ENCODE measurements around the gene RPS27L. TPM values are rescaled to one million over a fixed set of nuclear protein-coding genes. Genes with fewer than 3 reads are reported as not detected.

Gene RPS27L
- total RNA-seq, 4 donors from 2014 or later: 33.5 to 207 (median 54.5) TPM

DNA sequence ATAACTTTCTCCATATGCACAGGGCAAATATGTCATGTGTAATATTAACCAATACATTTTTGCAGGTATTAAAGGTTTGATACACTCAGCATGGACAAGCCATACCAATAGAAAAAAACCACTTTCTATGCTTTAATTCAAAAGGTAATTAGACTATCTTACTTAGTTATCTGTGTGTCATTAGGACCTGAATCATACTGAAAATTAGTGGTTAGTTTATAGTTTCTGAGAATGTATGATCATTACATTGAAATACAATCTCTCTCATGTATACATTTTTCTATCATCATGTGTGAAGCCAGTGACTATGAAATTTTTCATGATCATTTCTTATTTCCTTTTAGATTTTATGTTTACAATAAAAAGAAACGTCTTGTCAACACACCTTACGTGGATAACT lies 16.3 kb downstream of the RPS27L start:
- H3K4me3 ChIP-seq: no peak overlapping the region
- H3K27me3 ChIP-seq: no peaks in the 10 kb centered on the region
- intact Hi-C loops (cut with DNase I; ENCODE audit: low total_unique reads): no loop called here
- H3K27ac ChIP-seq: no peak overlapping the region
- H3K9me3 ChIP-seq: no peaks in the 10 kb centered on the region
- DNase-seq: no peak
- H3K36me3 ChIP-seq: no peaks in the 10 kb centered on the region
- no peaks in the 10 kb centered on the region for H3K4me1 ChIP-seq
- TF ChIP-seq, protein P1, sequence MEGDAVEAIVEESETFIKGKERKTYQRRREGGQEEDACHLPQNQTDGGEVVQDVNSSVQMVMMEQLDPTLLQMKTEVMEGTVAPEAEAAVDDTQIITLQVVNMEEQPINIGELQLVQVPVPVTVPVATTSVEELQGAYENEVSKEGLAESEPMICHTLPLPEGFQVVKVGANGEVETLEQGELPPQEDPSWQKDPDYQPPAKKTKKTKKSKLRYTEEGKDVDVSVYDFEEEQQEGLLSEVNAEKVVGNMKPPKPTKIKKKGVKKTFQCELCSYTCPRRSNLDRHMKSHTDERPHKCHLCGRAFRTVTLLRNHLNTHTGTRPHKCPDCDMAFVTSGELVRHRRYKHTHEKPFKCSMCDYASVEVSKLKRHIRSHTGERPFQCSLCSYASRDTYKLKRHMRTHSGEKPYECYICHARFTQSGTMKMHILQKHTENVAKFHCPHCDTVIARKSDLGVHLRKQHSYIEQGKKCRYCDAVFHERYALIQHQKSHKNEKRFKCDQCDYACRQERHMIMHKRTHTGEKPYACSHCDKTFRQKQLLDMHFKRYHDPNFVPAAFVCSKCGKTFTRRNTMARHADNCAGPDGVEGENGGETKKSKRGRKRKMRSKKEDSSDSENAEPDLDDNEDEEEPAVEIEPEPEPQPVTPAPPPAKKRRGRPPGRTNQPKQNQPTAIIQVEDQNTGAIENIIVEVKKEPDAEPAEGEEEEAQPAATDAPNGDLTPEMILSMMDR (IDR thresholded peaks at IDR 0.05): no peak
- TF ChIP-seq POLR2A (IDR thresholded peaks at IDR 0.05): no peak

- intact Hi-C loops (cut with DNase I; ENCODE audit: low total_unique reads): no loop called here
- no peak for DNase-seq
- Histone ChIP-seq H3K27me3 (no peaks in the 10 kb centered on the region), H3K27ac (peak overlapping the region in 1 of 2 donors; percentile 33), H3K4me3 (no peak overlapping the region), H3K4me1 (no peaks in the 10 kb centered on the region), H3K9me3 (no peaks in the 10 kb centered on the region), H3K36me3 (no peaks in the 10 kb centered on the region)
- TF ChIP-seq, protein P1 (IDR thresholded peaks at IDR 0.05): no peak
- no peak for TF ChIP-seq POLR2A (IDR thresholded peaks at IDR 0.05)
These were observed 20.5 kb downstream of the RPS27L start for GRCh38 chr15:63136742-63137141.

GRCh38 chr15:63135804-63136203 lies 21.5 kb downstream of the RPS27L start:
- Histone ChIP-seq H3K36me3 (no peaks in the 10 kb centered on the region), H3K9me3 (no peaks in the 10 kb centered on the region), H3K27me3 (no peaks in the 10 kb centered on the region), H3K4me3 (no peak overlapping the region), H3K27ac (peak overlapping the region; percentile 1 to 33), H3K4me1 (no peaks in the 10 kb centered on the region)
- TF ChIP-seq, protein P1 (IDR thresholded peaks at IDR 0.05): no peak
- TF ChIP-seq POLR2A (IDR thresholded peaks at IDR 0.05): no peak
- intact Hi-C loops (cut with DNase I; ENCODE audit: low total_unique reads): no loop called here
- no peak for DNase-seq

- Histone ChIP-seq H3K27ac (peak overlapping the region; percentile 1 to 29), H3K9me3 (no peaks in the 10 kb centered on the region), H3K27me3 (no peaks in the 10 kb centered on the region), H3K4me1 (no peaks in the 10 kb centered on the region), H3K4me3 (no peak overlapping the region), H3K36me3 (no peaks in the 10 kb centered on the region)
- DNase-seq: no peak
- intact Hi-C loops (cut with DNase I; ENCODE audit: low total_unique reads): no loop called here
- TF ChIP-seq POLR2A (IDR thresholded peaks at IDR 0.05): no peak
- TF ChIP-seq, protein P1 (IDR thresholded peaks at IDR 0.05): no peak
These were observed 22.0 kb downstream of the RPS27L start for GRCh38 chr15:63135281-63135680.

- H3K27ac ChIP-seq: peak overlapping the region; percentile 26 to 51
- DNase-seq: no peak
- TF ChIP-seq, protein P1 (IDR thresholded peaks at IDR 0.05): no peak
- TF ChIP-seq POLR2A (IDR thresholded peaks at IDR 0.05): no peak
- H3K9me3 ChIP-seq: no peaks in the 10 kb centered on the region
- H3K27me3 ChIP-seq: no peaks in the 10 kb centered on the region
- no peaks in the 10 kb centered on the region for H3K36me3 ChIP-seq
- no peak overlapping the region for H3K4me3 ChIP-seq
- no peaks in the 10 kb centered on the region for H3K4me1 ChIP-seq
- intact Hi-C loops (cut with DNase I; ENCODE audit: low total_unique reads): no loop called here
These were observed 22.9 kb downstream of the RPS27L start for GRCh38 chr15:63134245-63134985.

Data from uterus (tissue), 4 donors.